ENCODE data around the gene ZNF275.
A peak's percentile ranks its signal among the peaks of the same experiment; 100 is the strongest.
"Not testable (repeated sequence)": the region's sequence is repeated elsewhere in the genome, so short reads cannot be mapped to it uniquely, and the experiment has no call there.

ZNF275 gene

GRCh38 chrX:153333821-153334653, at the start of gene ZNF275:
ZNF275 (plus strand) TSS chrX:153334153; CDS start chrX:153336680, 2,527 bp downstream.
- peak; percentile 82 for DNase-seq

GRCh38 chrX:153285678-153286077, 48.3 kb upstream of the ZNF275 start:
- not testable (repeated sequence) for DNase-seq

GRCh38 chrX:153288807-153289206, 45.1 kb upstream of the ZNF275 start:
- DNase-seq: not testable (repeated sequence)

- not testable (repeated sequence) for DNase-seq
Measured at GRCh38 chrX:153293485-153294071, 40.4 kb upstream of the ZNF275 start.

GRCh38 chrX:153297376-153297775, 36.6 kb upstream of the ZNF275 start:
- no peak for DNase-seq

GRCh38 chrX:153299855-153300254, 34.1 kb upstream of the ZNF275 start:
- DNase-seq: no peak

GRCh38 chrX:153301746-153302145, 32.2 kb upstream of the ZNF275 start:
- DNase-seq: no peak

- DNase-seq: no peak
Measured at GRCh38 chrX:153302796-153303195, 31.2 kb upstream of the ZNF275 start.

GRCh38 chrX:153303276-153304262, 30.4 kb upstream of the ZNF275 start:
- no peak for DNase-seq

GRCh38 chrX:153304988-153305736, 28.8 kb upstream of the ZNF275 start:
- no peak for DNase-seq

GRCh38 chrX:153305972-153306371, 28.0 kb upstream of the ZNF275 start:
- peak; percentile 35 for DNase-seq

GRCh38 chrX:153306527-153307115, 27.3 kb upstream of the ZNF275 start:
- no peak for DNase-seq

GRCh38 chrX:153307276-153308178, 26.4 kb upstream of the ZNF275 start:
- DNase-seq: peak; percentile 15

- DNase-seq: no peak
Measured at GRCh38 chrX:153310901-153311300, 23.1 kb upstream of the ZNF275 start.

GRCh38 chrX:153312041-153312440, 21.9 kb upstream of the ZNF275 start:
- no peak for DNase-seq

- DNase-seq: no peak
Measured at GRCh38 chrX:153312842-153313241, 21.1 kb upstream of the ZNF275 start.

GRCh38 chrX:153317306-153317705, 16.6 kb upstream of the ZNF275 start:
- DNase-seq: no peak

- DNase-seq: no peak
Measured at GRCh38 chrX:153317996-153318722, 15.8 kb upstream of the ZNF275 start.

- DNase-seq: no peak
Measured at GRCh38 chrX:153318811-153319210, 15.1 kb upstream of the ZNF275 start.
